DOHH2 (cell line): ENCODE results near the gene HSPBP1.

Source experiments
- H3F3A ChIP-seq: fragments of 200-600 bp; sonication (generic), shearing (Covaris generic); 2 replicates; pipeline ENCODE4 v1.6.0; 2016; ENCODE audit warnings: antibody characterized with exemption, mild to moderate bottlenecking; ENCODE audit not compliant: control insufficient read depth, insufficient read depth
- H3K27ac ChIP-seq: fragments of 200-600 bp; sonication (generic); 2 replicates; pipeline ENCODE4 v1.5.1; 2014; ENCODE audit warnings: low read depth, mild to moderate bottlenecking, low read length, moderate library complexity
- H3K27me3 ChIP-seq: fragments of 200-600 bp; sonication (generic); 2 replicates; pipeline ENCODE4 v1.6.1; 2014; ENCODE audit warnings: mild to moderate bottlenecking, low read length, mixed read lengths; ENCODE audit not compliant: control insufficient read depth
- H3K36me3 ChIP-seq: fragments of 200-600 bp; sonication (generic); 2 replicates; pipeline ENCODE4 v1.6.1; 2014; ENCODE audit warnings: mild to moderate bottlenecking, low read length, moderate library complexity, mixed read lengths; ENCODE audit not compliant: control insufficient read depth
- H3K4me1 ChIP-seq: fragments of 200-600 bp; sonication (generic); 2 replicates; pipeline ENCODE4 v1.6.1; 2014; ENCODE audit warnings: mild to moderate bottlenecking, low read length, mixed read lengths; ENCODE audit not compliant: control insufficient read depth
- H3K4me2 ChIP-seq: fragments of 200-600 bp; sonication (generic); 2 replicates; pipeline ENCODE4 v1.6.0; 2014; ENCODE audit warnings: mild to moderate bottlenecking, low read length, moderate library complexity
- H3K4me3 ChIP-seq: fragments of 200-600 bp; sonication (generic); 2 replicates; pipeline ENCODE4 v1.5.1; 2014; ENCODE audit warnings: mild to moderate bottlenecking, low read length, mixed read lengths
- H3K79me2 ChIP-seq: fragments of 200-600 bp; sonication (generic); 2 replicates; pipeline ENCODE4 v1.6.1; 2014; ENCODE audit warnings: mild to moderate bottlenecking, low read length, mixed read lengths; ENCODE audit not compliant: control insufficient read depth
- H3K9me2 ChIP-seq: fragments of 200-600 bp; sonication (generic); replicated peaks from 2 replicates; pipeline ENCODE4 v1.6.1; 2014; ENCODE audit warnings: mild to moderate bottlenecking, low read length, mixed read lengths; ENCODE audit not compliant: control insufficient read depth
- H3K9me3 ChIP-seq: fragments of 200-600 bp; sonication (generic); 2 replicates; pipeline ENCODE4 v1.6.1; 2014; ENCODE audit warnings: antibody characterized with exemption, low read length, mixed read lengths; ENCODE audit not compliant: control insufficient read depth, insufficient read depth
- H4K20me1 ChIP-seq: fragments of 200-600 bp; sonication (generic); 2 replicates; pipeline ENCODE4 v1.6.0; 2014; ENCODE audit warnings: low read depth, mild to moderate bottlenecking, antibody characterized with exemption, low read length, moderate library complexity; ENCODE audit not compliant: control insufficient read depth, insufficient read depth
- EZH2phosphoT487 ChIP-seq: fragments of 200-600 bp; sonication (generic); IDR thresholded peaks from 2 replicates; pipeline ENCODE4 v1.6.1; 2017; ENCODE audit warnings: borderline replicate concordance, mild to moderate bottlenecking, antibody characterized with exemption, low read length, moderate library complexity, mixed read lengths
- TF ChIP-seq, protein P1 (sequence below): fragments of 200-600 bp; sonication (generic); IDR thresholded peaks from one replicate; pipeline ENCODE4 v1.5.1; 2014; ENCODE audit warnings: antibody characterized with exemption, mild to moderate bottlenecking, low read depth, low read length; ENCODE audit not compliant: poor library complexity, severe bottlenecking

Gene HSPBP1

DNA sequence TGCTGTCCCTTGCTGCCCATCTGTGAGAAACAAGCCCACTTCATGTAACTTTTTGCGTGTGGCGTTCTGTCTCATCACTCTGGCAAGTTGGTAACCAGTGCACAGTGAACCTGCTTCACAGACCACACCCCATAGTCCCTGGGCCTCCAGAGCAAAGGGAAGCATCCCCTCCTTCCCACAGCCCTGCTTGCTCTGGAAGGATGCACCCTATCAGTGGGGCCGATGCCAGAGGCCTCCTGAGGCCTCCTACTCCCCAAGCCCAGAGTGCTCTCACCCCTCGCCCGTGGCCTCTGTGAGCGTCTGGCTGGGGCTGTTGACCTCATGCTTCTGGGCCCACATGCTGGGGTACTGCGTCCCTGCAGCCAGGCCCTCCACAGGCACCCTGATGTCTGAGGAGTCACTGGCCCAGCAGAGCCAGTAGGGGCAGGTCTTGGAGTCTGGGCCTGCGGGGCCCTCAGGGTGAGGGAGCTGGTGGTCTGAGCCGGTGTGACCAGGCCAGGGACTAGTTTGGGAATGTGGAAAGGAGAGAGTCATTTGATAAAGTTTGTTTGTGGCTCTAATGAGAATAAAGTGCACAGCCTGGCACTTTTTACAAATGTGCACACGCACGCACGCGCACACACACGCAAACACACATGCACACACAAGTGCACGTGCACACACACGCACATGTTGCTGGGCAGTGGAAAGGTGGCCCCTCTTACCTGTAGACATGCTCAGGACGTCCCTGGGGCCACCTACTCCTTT is 56.4 kb downstream of the HSPBP1 start:
- Histone ChIP-seq H3K4me1 (no peaks in the 10 kb centered on the region), H4K20me1 (peaks cover 15% of the 10 kb centered on the region), H3K4me2 (no peak overlapping the region)

DNA sequence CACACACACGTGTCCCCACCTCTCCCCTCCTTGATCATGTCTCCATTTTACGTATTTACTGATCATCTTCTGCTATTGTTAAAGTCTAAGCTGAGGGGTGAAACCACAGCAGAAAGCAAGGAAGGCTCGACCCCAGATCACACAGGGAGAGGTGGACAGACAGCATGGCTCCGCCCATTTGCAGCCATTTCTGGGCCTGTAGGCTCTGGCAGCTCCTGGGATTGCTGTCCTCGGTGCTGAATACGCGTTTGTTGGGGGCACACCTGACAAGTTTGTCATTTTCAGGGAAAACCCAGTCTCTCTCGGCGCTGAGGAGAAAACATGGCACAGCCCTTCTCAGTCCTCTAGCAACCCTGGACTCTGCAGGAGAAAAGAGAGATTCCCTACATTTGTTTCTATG is 59.4 kb downstream of the HSPBP1 start:
- no peaks in the 10 kb centered on the region for H3K79me2 ChIP-seq
- peaks cover 5% of the 10 kb centered on the region for H4K20me1 ChIP-seq
- H3K9me2 ChIP-seq, result no peaks in the 10 kb centered on the region
- no peak overlapping the region for H3K4me3 ChIP-seq
- H3K9me3 ChIP-seq, result no peaks in the 10 kb centered on the region; the same call in 1 of the 2 replicates
- peaks cover 8% of the 10 kb centered on the region for H3K4me1 ChIP-seq
- peaks cover 33% of the 10 kb centered on the region for H3K36me3 ChIP-seq
- H3K4me2 ChIP-seq, result no peak overlapping the region
- no peaks in the 10 kb centered on the region for H3K27me3 ChIP-seq
- peaks cover 9% of the 10 kb centered on the region; the same call in 1 of the 2 replicates for H3F3A ChIP-seq
- TF ChIP-seq, protein P1, sequence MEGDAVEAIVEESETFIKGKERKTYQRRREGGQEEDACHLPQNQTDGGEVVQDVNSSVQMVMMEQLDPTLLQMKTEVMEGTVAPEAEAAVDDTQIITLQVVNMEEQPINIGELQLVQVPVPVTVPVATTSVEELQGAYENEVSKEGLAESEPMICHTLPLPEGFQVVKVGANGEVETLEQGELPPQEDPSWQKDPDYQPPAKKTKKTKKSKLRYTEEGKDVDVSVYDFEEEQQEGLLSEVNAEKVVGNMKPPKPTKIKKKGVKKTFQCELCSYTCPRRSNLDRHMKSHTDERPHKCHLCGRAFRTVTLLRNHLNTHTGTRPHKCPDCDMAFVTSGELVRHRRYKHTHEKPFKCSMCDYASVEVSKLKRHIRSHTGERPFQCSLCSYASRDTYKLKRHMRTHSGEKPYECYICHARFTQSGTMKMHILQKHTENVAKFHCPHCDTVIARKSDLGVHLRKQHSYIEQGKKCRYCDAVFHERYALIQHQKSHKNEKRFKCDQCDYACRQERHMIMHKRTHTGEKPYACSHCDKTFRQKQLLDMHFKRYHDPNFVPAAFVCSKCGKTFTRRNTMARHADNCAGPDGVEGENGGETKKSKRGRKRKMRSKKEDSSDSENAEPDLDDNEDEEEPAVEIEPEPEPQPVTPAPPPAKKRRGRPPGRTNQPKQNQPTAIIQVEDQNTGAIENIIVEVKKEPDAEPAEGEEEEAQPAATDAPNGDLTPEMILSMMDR, result no peak
- TF ChIP-seq EZH2phosphoT487, result no peak
- H3K27ac ChIP-seq, result no peak overlapping the region

More for the DNA sequence above, 56.4 kb downstream of the HSPBP1 start:
- no peaks in the 10 kb centered on the region for H3K27me3 ChIP-seq
- no peak overlapping the region for H3K27ac ChIP-seq
- no peak overlapping the region for H3K4me3 ChIP-seq
- peaks cover 62% of the 10 kb centered on the region for H3K36me3 ChIP-seq
- no peaks in the 10 kb centered on the region for H3K79me2 ChIP-seq
- no peaks in the 10 kb centered on the region for H3K9me2 ChIP-seq
- peaks cover 9% of the 10 kb centered on the region; the same call in 1 of the 2 replicates for H3F3A ChIP-seq
- TF ChIP-seq, protein P1, result no peak
- no peak for TF ChIP-seq EZH2phosphoT487
- H3K9me3 ChIP-seq, result no peaks in the 10 kb centered on the region; the same call in 1 of the 2 replicates

DNA sequence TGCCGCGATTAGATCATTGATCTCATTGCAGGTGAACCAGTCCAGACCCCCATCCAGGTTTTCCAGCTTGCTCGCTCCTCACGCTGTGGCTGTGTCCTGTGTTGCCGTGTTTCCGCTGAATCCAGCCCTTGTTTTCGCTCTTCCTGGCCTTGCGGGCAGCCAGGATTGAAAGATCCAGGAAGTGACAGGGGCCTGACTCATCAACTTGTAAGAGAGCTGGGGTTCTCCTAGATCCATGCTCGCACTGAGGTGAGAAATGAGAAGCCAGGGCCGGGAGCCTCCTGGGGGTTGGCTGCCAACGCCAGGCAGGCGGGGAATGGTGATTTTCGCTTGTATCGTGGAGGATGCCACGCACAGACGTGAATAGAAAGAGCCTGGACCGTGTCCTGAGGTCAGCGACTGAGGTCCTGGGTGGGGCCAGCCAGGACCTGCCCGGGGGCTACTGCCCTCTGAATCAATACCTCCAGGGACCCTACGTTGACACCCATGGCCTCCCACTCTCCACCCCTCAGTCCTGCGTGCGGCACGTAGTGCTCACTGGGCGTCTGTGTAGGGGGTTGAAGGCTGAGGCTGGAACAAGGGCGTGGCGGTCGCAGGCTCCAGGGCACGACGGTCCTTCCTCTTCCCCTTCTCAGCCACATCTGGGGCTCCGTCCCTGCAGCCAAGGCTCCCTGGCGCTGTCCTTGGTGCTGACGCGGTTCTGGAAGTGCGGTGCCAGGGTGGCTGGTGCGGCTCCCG is 63.3 kb downstream of the HSPBP1 start:
- no peak for TF ChIP-seq EZH2phosphoT487
- TF ChIP-seq, protein P1, result no peak
- Histone ChIP-seq H3K27ac (peak overlapping the region; percentile 42), H4K20me1 (no peaks in the 10 kb centered on the region; the same call in 1 of the 2 replicates), H3F3A (peaks cover 8% of the 10 kb centered on the region; the same call in 1 of the 2 replicates), H3K4me2 (peak overlapping the region; percentile 88), H3K9me2 (no peaks in the 10 kb centered on the region), H3K9me3 (no peaks in the 10 kb centered on the region; the same call in 1 of the 2 replicates), H3K4me1 (peaks cover 8% of the 10 kb centered on the region), H3K27me3 (no peaks in the 10 kb centered on the region), H3K4me3 (peak overlapping the region; percentile 79), H3K36me3 (peaks cover 8% of the 10 kb centered on the region), H3K79me2 (no peaks in the 10 kb centered on the region)
